ENCODE measurements around the gene SLC25A26. TPM values are rescaled to one million over a fixed set of nuclear protein-coding genes. Genes with fewer than 3 reads are reported as not detected.

The SLC25A26 gene
- total RNA-seq, 1 experiment from 2014 or later = 23.8 TPM

DNA sequence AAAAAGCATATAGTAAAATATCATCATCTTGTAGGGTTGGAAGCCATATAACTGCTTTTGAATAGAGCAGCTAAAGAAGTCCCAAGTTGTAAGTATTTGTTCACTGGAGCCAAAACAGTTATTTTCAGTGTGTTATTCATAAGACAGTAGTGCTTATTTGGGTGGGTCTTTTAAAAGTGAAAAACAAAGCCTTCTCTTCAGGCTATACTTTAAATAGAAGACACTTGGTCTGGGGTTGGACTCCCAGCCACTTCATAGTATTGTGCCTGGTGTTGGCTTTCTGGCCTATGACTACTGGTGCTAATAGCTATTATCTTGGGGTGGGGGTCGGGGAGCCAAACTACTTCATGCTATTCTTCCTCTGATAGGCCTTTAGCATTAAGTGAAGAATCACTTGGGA lies 135.2 kb downstream of the SLC25A26 start:
- no peak overlapping the region for H3K4me3 ChIP-seq (replicated peaks in 1 of 2; ENCODE audit: low read depth in 1 of 2, low read length in 2 of 2)
- BruUV-seq (replicated peaks) = no TSS peak
- H3K36me3 ChIP-seq (ENCODE audit: control insufficient read depth in 1 of 2, insufficient read depth in 2 of 2, low read length in 2 of 2) = no peaks in the 10 kb centered on the region
- ChIA-PET RAD21 (ENCODE audit: low non-redundant PET in 1 of 2, low total read pairs in 2 of 2, uncharacterized antibody in 2 of 2, unreplicated experiment in 2 of 2) (no interaction called here), CTCF (no interaction called here), POLR2A (no interaction called here)
- no peak for ATAC-seq
- no peaks in the 10 kb centered on the region for H4K20me1 ChIP-seq (ENCODE audit: insufficient read depth)
- no peaks in the 10 kb centered on the region for H3K4me1 ChIP-seq (ENCODE audit: control insufficient read depth in 1 of 2, insufficient read depth in 2 of 2, low read length in 2 of 2)
- TF ChIP-seq, protein P1, sequence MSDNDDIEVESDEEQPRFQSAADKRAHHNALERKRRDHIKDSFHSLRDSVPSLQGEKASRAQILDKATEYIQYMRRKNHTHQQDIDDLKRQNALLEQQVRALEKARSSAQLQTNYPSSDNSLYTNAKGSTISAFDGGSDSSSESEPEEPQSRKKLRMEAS (IDR thresholded peaks at IDR 0.05) = no peak
- TF ChIP-seq EZH2phosphoT487 (IDR thresholded peaks at IDR 0.05; ENCODE audit: borderline replicate concordance) = no peak
- H3K9ac ChIP-seq (ENCODE audit: low read length) = no peak overlapping the region
- intact Hi-C loops (cut with micrococcal nuclease) = no loop called here
- H3K9me2 ChIP-seq (ENCODE audit: insufficient read depth) = no peaks in the 10 kb centered on the region
- H3K79me2 ChIP-seq (ENCODE audit: insufficient read depth, low read length) = no peaks in the 10 kb centered on the region
- DNase-seq (ENCODE audit: low read depth, low spot score) = no peak
- H3K9me3 ChIP-seq (ENCODE audit: control insufficient read depth in 1 of 2, insufficient read depth in 1 of 2, low read depth in 1 of 2, low read length in 2 of 2) = no peaks in the 10 kb centered on the region
- no peak overlapping the region for H2AFZ ChIP-seq (ENCODE audit: low read depth, low read length, poor library complexity, severe bottlenecking)
- no peak overlapping the region for H3K27ac ChIP-seq (ENCODE audit: low read depth, low read length)
- no peaks in the 10 kb centered on the region for H3K27me3 ChIP-seq (ENCODE audit: insufficient read depth, low read length)
- H3K4me2 ChIP-seq (ENCODE audit: low read length) = no peak overlapping the region

DNA sequence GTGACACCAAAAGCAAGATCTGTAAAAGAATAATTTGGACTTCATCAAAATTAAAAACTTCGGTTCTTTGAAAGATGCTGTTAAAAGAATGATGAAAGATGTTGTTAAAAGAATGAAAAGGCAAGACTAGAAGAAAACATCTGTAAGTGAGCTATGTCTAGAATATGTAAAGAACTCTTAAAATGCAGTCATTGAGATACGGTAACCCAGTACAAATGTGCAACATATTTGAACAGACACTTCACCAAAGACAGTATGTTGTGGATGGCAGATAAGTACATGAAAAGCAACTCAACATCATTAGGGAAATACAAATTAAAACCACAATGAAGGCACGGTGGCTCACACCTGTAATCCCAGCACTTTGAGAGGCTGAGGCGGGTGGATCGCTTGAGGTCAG lies 140.6 kb downstream of the SLC25A26 start:
- POLR2A ChIA-PET = no interaction called here
- ATAC-seq = no peak

More for the DNA sequence above, 140.6 kb downstream of the SLC25A26 start:
- H3K27ac ChIP-seq (ENCODE audit: low read depth, low read length) = no peak overlapping the region
- no peaks in the 10 kb centered on the region for H3K4me1 ChIP-seq (ENCODE audit: control insufficient read depth in 1 of 2, insufficient read depth in 2 of 2, low read length in 2 of 2)
- no peak overlapping the region for H2AFZ ChIP-seq (ENCODE audit: low read depth, low read length, poor library complexity, severe bottlenecking)
- no peak overlapping the region for H3K9ac ChIP-seq (ENCODE audit: low read length)
- no peaks in the 10 kb centered on the region for H3K79me2 ChIP-seq (ENCODE audit: insufficient read depth, low read length)
- no peak overlapping the region for H3K4me3 ChIP-seq (replicated peaks in 1 of 2; ENCODE audit: low read depth in 1 of 2, low read length in 2 of 2)
- no peak for DNase-seq (ENCODE audit: low read depth, low spot score)
- no peak overlapping the region for H3K4me2 ChIP-seq (ENCODE audit: low read length)
- no peaks in the 10 kb centered on the region for H3K9me3 ChIP-seq (ENCODE audit: control insufficient read depth in 1 of 2, insufficient read depth in 1 of 2, low read depth in 1 of 2, low read length in 2 of 2)
- CTCF ChIA-PET = no interaction called here
- no peaks in the 10 kb centered on the region for H3K9me2 ChIP-seq (ENCODE audit: insufficient read depth)
- intact Hi-C loops (cut with micrococcal nuclease) = no loop called here
- H4K20me1 ChIP-seq (ENCODE audit: insufficient read depth) = no peaks in the 10 kb centered on the region
- TF ChIP-seq YY1 (IDR thresholded peaks at IDR 0.05; ENCODE audit: extremely low read depth, insufficient replicate concordance, low read depth, low read length) (no peak), CEBPB (IDR thresholded peaks at IDR 0.05; ENCODE audit: low read depth) (no peak), EGR1 (IDR thresholded peaks at IDR 0.05; ENCODE audit: low read depth) (no peak), CBX3 (IDR thresholded peaks at IDR 0.05; ENCODE audit: low read depth) (no peak)
- TF ChIP-seq, protein P1 (IDR thresholded peaks at IDR 0.05) = no peak
- TF ChIP-seq, protein P2, sequence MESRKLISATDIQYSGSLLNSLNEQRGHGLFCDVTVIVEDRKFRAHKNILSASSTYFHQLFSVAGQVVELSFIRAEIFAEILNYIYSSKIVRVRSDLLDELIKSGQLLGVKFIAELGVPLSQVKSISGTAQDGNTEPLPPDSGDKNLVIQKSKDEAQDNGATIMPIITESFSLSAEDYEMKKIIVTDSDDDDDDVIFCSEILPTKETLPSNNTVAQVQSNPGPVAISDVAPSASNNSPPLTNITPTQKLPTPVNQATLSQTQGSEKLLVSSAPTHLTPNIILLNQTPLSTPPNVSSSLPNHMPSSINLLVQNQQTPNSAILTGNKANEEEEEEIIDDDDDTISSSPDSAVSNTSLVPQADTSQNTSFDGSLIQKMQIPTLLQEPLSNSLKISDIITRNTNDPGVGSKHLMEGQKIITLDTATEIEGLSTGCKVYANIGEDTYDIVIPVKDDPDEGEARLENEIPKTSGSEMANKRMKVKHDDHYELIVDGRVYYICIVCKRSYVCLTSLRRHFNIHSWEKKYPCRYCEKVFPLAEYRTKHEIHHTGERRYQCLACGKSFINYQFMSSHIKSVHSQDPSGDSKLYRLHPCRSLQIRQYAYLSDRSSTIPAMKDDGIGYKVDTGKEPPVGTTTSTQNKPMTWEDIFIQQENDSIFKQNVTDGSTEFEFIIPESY (IDR thresholded peaks at IDR 0.05; ENCODE audit: extremely low read depth, insufficient replicate concordance, low read length) = no peak
- RAD21 ChIA-PET (ENCODE audit: low non-redundant PET in 1 of 2, low total read pairs in 2 of 2, uncharacterized antibody in 2 of 2, unreplicated experiment in 2 of 2) = no interaction called here
- H3K36me3 ChIP-seq (ENCODE audit: control insufficient read depth in 1 of 2, insufficient read depth in 2 of 2, low read length in 2 of 2) = no peaks in the 10 kb centered on the region
- H3K27me3 ChIP-seq (ENCODE audit: insufficient read depth, low read length) = no peaks in the 10 kb centered on the region
- no TSS peak for BruUV-seq (replicated peaks)

Measured in HCT116 (cell line).